Glutamatergic neuron (in vitro differentiated cells): ENCODE results near the gene GPER1. TPM values are rescaled to one million over a fixed set of nuclear protein-coding genes. Genes with fewer than 3 reads are reported as not detected.

Experiments used
- DNase-seq: peaks from one replicate; pipeline ENCODE4 v3.0.0; 2022
- H3K27ac Mint-ChIP-seq: one replicate; pipeline ENCODE4 v1.8.0; 2020; ENCODE audit warnings: mild to moderate bottlenecking, mixed read lengths, inconsistent platforms; ENCODE audit not compliant: unreplicated experiment
- H3K27me3 Mint-ChIP-seq: one replicate; pipeline ENCODE4 v1.8.0; 2020; ENCODE audit warnings: mild to moderate bottlenecking, moderate library complexity, mixed read lengths, inconsistent platforms; ENCODE audit not compliant: unreplicated experiment
- H3K36me3 Mint-ChIP-seq: one replicate; pipeline ENCODE4 v1.8.0; 2020; ENCODE audit warnings: mild to moderate bottlenecking, mixed read lengths, inconsistent platforms; ENCODE audit not compliant: unreplicated experiment
- H3K4me1 Mint-ChIP-seq: one replicate; pipeline ENCODE4 v1.8.0; 2020; ENCODE audit warnings: mild to moderate bottlenecking, low read depth, mixed read lengths, inconsistent platforms; ENCODE audit not compliant: unreplicated experiment
- H3K4me3 Mint-ChIP-seq: one replicate; pipeline ENCODE4 v1.8.0; 2020; ENCODE audit warnings: mild to moderate bottlenecking, mixed read lengths, inconsistent platforms; ENCODE audit not compliant: unreplicated experiment
- H3K9me3 Mint-ChIP-seq: one replicate; pipeline ENCODE4 v1.8.0; 2020; ENCODE audit warnings: mild to moderate bottlenecking, moderate library complexity, mixed read lengths, inconsistent platforms; ENCODE audit not compliant: unreplicated experiment
- CTCF ChIP-seq: fragments of 200-600 bp; sonication (generic); IDR thresholded peaks from one replicate; pipeline ENCODE4 v1.5.0; 2021; ENCODE audit not compliant: partially characterized antibody, unreplicated experiment
- total RNA-seq: library from RNA; stranded (reverse); fragmentation: NEBNext Ultra II Directional; extraction: Animal tissue kit (Norgen Biotek cat#: 25700); gene quantifications from one replicate; pipeline ENCODE4 v1.2.1, GENCODE V29; 2021; ENCODE audit not compliant: unreplicated experiment

Gene GPER1
- total RNA-seq, 1 donor from 2014 or later = 0.59 TPM

- no peak overlapping the region for H3K27ac Mint-ChIP-seq
- H3K36me3 Mint-ChIP-seq = peaks cover 3% of the 10 kb centered on the region
- no peak for DNase-seq
- no peak for TF ChIP-seq CTCF
- peaks cover 4% of the 10 kb centered on the region for H3K27me3 Mint-ChIP-seq
- H3K9me3 Mint-ChIP-seq = peaks cover 10% of the 10 kb centered on the region
- no peak overlapping the region for H3K4me3 Mint-ChIP-seq
- H3K4me1 Mint-ChIP-seq = peaks cover 22% of the 10 kb centered on the region
Observed at GRCh38 chr7:1103009-1103788, 15.3 kb downstream of the GPER1 start.

GRCh38 chr7:1103789-1104515, 16.0 kb downstream of the GPER1 start:
- peaks cover 4% of the 10 kb centered on the region for H3K27me3 Mint-ChIP-seq

DNA sequence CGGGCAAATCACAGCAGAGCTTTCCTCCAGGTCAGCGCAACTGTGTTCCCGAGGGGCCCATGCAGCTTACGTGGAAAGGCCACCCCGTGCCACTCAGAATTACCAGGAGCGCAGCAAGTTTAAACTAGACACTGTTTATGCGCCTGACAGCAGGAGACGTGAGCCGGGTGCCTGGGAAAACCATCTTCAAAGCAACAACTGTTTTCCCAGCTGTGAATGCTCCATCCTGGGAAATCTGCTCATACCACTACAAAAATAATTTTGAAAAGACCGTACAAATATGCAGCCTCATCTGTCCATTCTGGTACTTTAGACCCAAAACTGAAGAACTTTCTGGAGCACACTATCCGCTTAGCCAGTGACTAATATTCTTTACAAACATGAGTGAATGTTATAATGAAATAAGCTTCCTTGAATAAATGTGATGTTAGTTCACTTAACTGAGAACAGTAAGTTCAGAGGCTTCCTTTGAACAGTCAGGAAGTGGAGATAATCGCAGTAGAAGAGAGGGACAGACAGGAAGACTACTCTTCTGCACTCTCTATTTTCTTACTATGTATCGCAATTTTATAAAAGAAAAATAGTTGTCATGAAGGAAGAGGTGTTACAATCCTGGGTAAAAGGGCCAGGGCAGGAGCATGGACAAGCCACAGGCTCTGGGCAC, 16.7 kb downstream of the GPER1 start:
- peaks cover 7% of the 10 kb centered on the region for H3K9me3 Mint-ChIP-seq
- H3K27ac Mint-ChIP-seq = no peak overlapping the region
- H3K27me3 Mint-ChIP-seq = peaks cover 4% of the 10 kb centered on the region
- DNase-seq = no peak
- H3K4me3 Mint-ChIP-seq = no peak overlapping the region
- peaks cover 16% of the 10 kb centered on the region for H3K4me1 Mint-ChIP-seq
- H3K36me3 Mint-ChIP-seq = no peaks in the 10 kb centered on the region
- no peak for TF ChIP-seq CTCF

More at GRCh38 chr7:1103789-1104515, 16.0 kb downstream of the GPER1 start:
- H3K4me1 Mint-ChIP-seq = peaks cover 21% of the 10 kb centered on the region
- no peak for TF ChIP-seq CTCF
- H3K4me3 Mint-ChIP-seq = no peak overlapping the region
- H3K36me3 Mint-ChIP-seq = no peaks in the 10 kb centered on the region
- DNase-seq = no peak
- H3K27ac Mint-ChIP-seq = no peak overlapping the region
- H3K9me3 Mint-ChIP-seq = peaks cover 9% of the 10 kb centered on the region

DNA sequence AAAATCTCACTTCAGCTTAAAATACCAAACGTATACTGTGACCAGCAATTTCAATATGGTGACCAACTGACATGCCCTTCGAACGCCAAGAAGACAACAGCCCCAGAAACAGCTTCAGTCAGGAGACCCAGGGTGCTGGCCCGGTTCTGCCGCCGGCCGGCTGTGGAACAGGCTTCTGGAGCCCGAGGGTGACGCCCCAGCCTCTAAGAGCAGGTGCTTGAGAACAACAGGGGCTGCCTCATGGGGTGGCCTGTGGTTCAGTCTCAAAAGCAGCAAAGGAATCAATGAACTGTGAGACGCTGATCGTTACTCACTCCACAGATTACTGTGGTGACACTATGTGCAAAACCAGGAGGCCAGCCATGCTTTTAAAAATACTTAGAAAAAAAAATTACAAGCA, 17.3 kb downstream of the GPER1 start:
- Mint-ChIP-seq H3K36me3 (no peaks in the 10 kb centered on the region), H3K27ac (no peak overlapping the region), H3K9me3 (peaks cover 7% of the 10 kb centered on the region), H3K4me1 (peaks cover 12% of the 10 kb centered on the region), H3K27me3 (peaks cover 4% of the 10 kb centered on the region), H3K4me3 (no peak overlapping the region)
- DNase-seq = no peak
- no peak for TF ChIP-seq CTCF
